HG03045 (cell line): ENCODE data around the gene AGFG1.
"Not testable (repeated sequence)": the region's sequence is repeated elsewhere in the genome, so short reads cannot be mapped to it uniquely, and the experiment has no call there.

Experiments used
- ATAC-seq: cut with Tn5 transposase; IDR thresholded peaks from one replicate; pipeline ENCODE4 v1.9.1; 2021; ENCODE audit warnings: mild to moderate bottlenecking, moderate library complexity; ENCODE audit not compliant: unreplicated experiment

The AGFG1 gene

DNA sequence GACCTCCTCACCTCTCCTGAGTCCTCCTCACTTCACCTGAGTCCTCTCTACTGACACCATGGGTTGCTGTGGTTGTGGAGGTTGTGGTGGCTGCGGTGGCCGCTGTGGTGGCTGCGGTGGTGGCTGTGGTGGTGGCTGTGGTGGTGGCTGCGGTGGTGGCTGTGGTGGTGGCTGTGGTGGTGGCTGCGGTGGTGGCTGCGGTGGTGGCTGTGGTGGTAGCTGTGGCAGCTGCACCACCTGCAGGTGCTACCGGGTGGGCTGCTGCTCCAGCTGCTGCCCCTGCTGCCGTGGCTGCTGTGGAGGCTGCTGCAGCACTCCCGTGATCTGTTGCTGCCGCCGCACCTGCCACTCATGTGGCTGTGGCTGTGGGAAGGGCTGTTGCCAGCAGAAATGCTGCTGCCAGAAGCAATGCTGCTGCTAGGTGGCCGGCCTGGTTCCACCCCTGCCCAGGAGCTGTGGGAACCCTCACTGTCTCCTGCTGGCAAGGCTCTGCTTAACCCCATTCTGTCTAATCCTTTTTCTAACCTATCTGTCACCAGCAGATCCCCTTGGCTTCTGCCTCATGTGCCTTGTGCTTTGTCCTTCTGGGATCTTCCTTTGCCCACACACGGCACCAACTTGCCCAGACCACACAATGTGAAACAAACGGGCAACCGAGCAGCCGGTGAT lies 127.0 kb downstream of the AGFG1 start, which contains the start of gene SCYGR2:
TSS of gene SCYGR2 (plus strand) at position 59 of the 669 bp plus-strand sequence. CDS start at position 59, 0 bp downstream.
- not testable (repeated sequence) for ATAC-seq

DNA sequence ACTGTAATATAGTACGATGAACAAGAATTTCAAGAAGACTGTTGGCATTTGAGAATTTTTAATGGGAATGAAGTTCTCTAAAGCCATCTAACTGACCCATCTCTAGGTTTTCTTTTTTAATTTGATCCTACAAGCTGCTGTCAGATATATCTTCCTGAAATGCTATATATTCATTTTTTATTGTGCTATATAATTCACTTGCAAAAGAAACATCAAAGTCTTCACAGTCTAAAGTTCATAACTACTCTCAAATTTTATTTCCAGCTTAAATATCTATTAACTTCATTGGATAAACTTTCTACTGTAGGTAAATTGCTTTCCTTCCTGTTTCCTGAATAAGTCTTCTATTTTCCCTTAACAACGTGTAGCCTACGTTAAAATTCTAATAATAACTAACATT lies 130.4 kb downstream of the AGFG1 start:
- no peak for ATAC-seq

GRCh38 chr2:227606476-227606875 lies 134.5 kb downstream of the AGFG1 start:
- no peak for ATAC-seq

DNA sequence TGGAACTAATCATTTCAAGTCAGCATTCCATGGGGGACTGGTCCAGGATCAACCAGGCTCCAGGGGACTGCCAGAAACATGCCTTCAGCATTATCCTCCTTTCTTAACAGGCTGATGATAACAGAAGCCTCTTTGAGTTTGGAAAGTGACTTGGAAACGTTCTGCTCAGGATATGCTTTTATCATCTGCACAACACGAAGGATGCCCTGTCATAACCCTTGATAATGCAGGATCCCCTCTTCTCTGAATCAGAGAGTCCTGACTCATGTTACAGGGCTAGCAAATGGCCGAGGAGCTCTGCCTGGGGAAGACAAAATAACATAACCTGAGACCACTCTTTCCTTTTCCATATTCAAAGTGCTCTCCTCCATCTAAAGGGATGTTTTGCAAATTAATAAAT lies 136.0 kb downstream of the AGFG1 start:
- no peak for ATAC-seq

GRCh38 chr2:227608561-227609338 lies 136.8 kb downstream of the AGFG1 start:
- ATAC-seq: no peak

DNA sequence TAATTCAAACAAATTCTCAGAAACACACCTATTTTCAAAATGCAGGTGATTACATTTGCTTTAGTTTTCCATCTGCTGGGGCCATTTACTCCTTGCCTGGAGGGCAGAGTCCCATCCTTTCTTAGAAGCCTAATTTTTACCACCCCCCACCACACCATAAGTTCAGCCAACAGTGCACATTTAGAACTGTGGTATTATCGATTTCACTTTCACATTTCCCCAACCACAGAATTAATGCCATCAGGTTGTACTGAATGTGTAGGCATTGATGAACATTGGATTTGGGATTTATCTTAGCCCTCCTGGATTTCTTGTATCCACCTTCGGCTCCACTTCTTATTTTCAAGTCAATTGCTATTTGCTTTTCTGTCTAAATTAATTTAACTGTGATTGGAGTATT lies 138.2 kb downstream of the AGFG1 start:
- no peak for ATAC-seq
